ENCODE data around the gene CAMKK1.
A peak's percentile ranks its signal among the peaks of the same experiment; 100 is the strongest.

CAMKK1 gene

GRCh38 chr17:3893003-3893719 is at the start of gene CAMKK1:
Gene CAMKK1 (minus strand): TSS chr17:3893053. CDS start chr17:3885687, 7,366 bp downstream.
- Histone ChIP-seq H3K36me3 (ENCODE audit: control insufficient read depth, insufficient read depth, low read length) (no peaks in the 10 kb centered on the region), H3K4me3 (replicated peaks; ENCODE audit: low read depth, low read length) (peak within 1 kb of the TSS; percentile 60), H3K27me3 (replicated peaks; ENCODE audit: control insufficient read depth, insufficient read depth, low read length) (no peaks in the 10 kb centered on the region; the same call in 1 of the 2 replicates)
- TF ChIP-seq CTCF (IDR thresholded peaks at IDR 0.05; ENCODE audit: insufficient read depth, low read length, poor library complexity, severe bottlenecking): no peak
- DNase-seq (ENCODE audit: extremely low read depth, insufficient read length): peak; percentile 90

- Histone ChIP-seq H3K4me3 (replicated peaks; ENCODE audit: low read depth, low read length) (no peak overlapping the region), H3K36me3 (ENCODE audit: control insufficient read depth, insufficient read depth, low read length) (peaks cover 58% of the 10 kb centered on the region), H3K27me3 (replicated peaks; ENCODE audit: control insufficient read depth, insufficient read depth, low read length) (no peaks in the 10 kb centered on the region)
- no peak for TF ChIP-seq CTCF (IDR thresholded peaks at IDR 0.05; ENCODE audit: insufficient read depth, low read length, poor library complexity, severe bottlenecking)
- no peak for DNase-seq (ENCODE audit: extremely low read depth, insufficient read length)
These were observed 48.3 kb upstream of the CAMKK1 start for GRCh38 chr17:3940965-3941698.

- TF ChIP-seq CTCF (IDR thresholded peaks at IDR 0.05; ENCODE audit: insufficient read depth, low read length, poor library complexity, severe bottlenecking): no peak
- H3K36me3 ChIP-seq (ENCODE audit: control insufficient read depth, insufficient read depth, low read length): peaks cover 43% of the 10 kb centered on the region
- no peaks in the 10 kb centered on the region for H3K27me3 ChIP-seq (replicated peaks; ENCODE audit: control insufficient read depth, insufficient read depth, low read length)
- H3K4me3 ChIP-seq (replicated peaks; ENCODE audit: low read depth, low read length): no peak overlapping the region
- DNase-seq (ENCODE audit: extremely low read depth, insufficient read length): no peak
These were observed 44.5 kb upstream of the CAMKK1 start for GRCh38 chr17:3937359-3937758.

- TF ChIP-seq CTCF (IDR thresholded peaks at IDR 0.05; ENCODE audit: insufficient read depth, low read length, poor library complexity, severe bottlenecking): no peak
- no peak for DNase-seq (ENCODE audit: extremely low read depth, insufficient read length)
- Histone ChIP-seq H3K4me3 (replicated peaks; ENCODE audit: low read depth, low read length) (no peak overlapping the region), H3K36me3 (ENCODE audit: control insufficient read depth, insufficient read depth, low read length) (peaks cover 32% of the 10 kb centered on the region), H3K27me3 (replicated peaks; ENCODE audit: control insufficient read depth, insufficient read depth, low read length) (no peaks in the 10 kb centered on the region)
These were observed 43.0 kb upstream of the CAMKK1 start for GRCh38 chr17:3935825-3936355.

GRCh38 chr17:3935140-3935542 is 42.3 kb upstream of the CAMKK1 start:
- Histone ChIP-seq H3K27me3 (replicated peaks; ENCODE audit: control insufficient read depth, insufficient read depth, low read length) (no peaks in the 10 kb centered on the region), H3K4me3 (replicated peaks; ENCODE audit: low read depth, low read length) (no peak overlapping the region), H3K36me3 (ENCODE audit: control insufficient read depth, insufficient read depth, low read length) (peaks cover 34% of the 10 kb centered on the region)
- peak; percentile 45 for DNase-seq (ENCODE audit: extremely low read depth, insufficient read length)
- TF ChIP-seq CTCF (IDR thresholded peaks at IDR 0.05; ENCODE audit: insufficient read depth, low read length, poor library complexity, severe bottlenecking): peak; percentile 57
